Limb (tissue), 2 donors: Measurements from ENCODE around the gene AK1.

Source experiments
- DNase-seq, 2 donors: peaks; one replicate each; pipeline ENCODE4 v3.0.0-alpha.2; 2016; ENCODE audit errors: extremely low spot score in 2 of 2

AK1 gene

DNA sequence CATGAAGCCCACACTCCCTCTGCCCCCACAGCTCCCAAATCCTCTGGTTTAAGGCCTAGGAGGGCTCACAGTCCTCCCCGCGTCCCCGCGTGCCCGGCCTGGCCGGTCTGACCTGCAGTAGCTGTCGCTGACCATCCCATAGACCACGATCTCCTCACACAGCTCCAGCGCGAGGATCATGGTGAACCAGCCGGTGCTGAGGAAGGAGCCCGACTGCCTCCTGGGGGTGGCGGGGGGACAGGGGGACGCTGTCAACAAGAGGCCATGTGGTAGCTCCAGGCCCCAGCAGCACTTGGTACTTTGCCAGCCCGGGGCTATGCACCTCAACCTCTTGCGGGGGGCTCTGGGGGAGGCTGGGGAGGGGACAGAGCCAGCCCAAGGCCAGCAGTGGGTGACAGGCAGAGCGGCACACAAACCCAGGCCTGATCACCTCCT is 32.4 kb upstream of the AK1 start:
- peak in 1 of 2 donors; percentile 30 for DNase-seq

DNA sequence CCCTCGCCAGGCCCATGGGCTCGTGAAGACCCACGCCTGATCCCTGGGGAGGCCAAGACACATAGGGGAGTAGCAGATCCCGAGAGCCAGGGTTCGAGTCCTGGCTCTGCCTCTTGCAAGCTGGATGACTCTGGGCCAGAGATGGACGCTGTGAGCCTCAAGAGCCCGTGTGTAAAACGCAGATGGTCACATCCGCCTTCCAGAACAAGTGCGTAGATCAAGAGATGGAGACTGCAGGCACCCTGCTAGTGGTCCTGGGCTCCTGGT is 31.1 kb upstream of the AK1 start:
- DNase-seq: peak in 1 of 2 donors; percentile 34

DNA sequence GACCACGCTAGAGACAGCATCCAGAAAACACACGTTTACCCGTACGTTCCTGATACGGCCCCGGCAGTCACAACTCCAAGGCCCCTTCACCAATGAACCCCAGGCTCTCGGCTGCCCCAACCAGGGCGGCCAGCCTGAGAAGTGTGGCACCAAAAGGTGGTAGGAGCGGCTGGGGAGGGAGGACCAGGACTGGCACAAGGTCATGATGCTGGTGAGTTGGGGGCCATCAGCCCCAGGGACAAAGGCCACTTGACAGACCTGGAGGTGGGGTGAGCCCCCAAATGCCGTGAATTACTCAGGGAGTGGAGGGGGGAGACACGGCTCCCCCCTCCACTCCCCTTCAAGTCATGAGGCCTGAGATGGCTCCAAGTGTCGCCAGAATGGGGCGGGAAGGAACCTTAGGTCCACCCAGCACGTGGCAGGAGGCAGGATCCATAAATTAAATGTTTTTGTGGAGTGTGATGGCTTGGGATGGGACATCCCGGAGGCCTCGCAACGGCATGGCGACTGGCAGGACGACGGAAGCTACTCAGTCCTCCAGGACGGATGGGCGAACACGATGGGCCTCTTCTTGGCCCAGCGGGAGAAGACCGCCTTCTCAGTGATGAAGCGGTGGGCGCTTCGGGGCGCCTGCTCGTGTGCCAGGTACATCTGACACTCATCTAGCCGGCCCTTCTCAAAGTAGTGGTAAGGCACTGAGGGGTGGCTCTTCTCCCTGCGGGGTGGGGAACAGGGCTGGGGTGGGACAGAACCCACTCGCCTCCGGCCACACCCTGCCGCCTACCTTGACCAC is 30.6 kb upstream of the AK1 start:
- DNase-seq: no peak

DNA sequence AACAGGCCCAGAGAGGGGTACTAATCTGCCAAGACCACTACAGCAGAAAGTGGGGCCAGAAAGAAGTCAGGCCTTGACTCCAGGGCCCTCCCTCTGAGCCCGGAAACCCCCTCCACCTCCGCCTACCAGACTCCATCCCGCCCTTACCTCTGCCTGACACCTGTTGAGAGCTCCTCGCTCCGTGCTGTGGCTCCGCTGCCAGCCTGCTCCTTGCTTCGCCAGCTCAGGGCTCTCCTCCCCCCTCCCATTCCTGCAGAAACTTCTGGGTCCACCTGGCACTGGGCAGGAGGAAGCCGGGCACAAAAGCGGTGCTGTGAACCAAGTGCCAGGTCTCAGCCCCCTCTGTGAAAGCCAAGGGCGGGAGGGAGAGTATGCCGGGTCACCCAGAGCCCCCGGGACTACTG is 28.3 kb upstream of the AK1 start:
- no peak for DNase-seq

DNA sequence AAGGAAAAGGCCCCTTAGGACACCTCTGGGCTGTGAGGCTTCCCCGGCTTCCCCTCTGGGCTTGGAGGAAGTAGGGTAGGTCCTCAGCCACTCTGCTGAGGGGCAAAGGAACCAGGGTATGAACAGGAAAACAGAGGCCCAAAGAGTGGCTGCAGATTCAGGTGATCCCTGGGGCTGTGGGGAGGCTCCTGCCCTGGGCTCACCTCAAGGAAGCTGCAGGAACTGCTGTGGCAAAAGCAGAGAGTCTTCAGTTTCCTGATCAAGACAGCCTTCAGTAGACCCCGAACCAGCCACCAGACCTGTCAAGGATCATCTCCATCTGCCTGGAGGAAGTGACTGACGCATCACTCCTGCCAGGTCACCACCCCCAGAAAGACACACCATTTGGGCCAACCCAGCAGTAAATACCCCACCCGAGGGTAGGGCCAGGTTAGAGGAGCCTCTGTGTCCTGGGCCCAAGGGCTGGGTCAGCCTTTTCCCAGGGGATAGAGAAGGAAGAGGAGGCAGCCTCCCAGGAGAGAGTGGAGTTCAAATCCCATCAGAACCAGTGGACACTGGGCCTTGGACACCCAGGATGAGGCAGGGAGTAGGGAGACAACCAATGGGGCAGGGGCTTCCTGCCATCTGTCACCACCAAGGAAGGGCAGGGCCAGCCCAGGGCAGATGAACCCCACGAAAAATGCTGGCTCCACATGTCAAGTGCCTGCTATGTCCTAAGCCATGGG is 27.7 kb upstream of the AK1 start:
- DNase-seq: no peak

DNA sequence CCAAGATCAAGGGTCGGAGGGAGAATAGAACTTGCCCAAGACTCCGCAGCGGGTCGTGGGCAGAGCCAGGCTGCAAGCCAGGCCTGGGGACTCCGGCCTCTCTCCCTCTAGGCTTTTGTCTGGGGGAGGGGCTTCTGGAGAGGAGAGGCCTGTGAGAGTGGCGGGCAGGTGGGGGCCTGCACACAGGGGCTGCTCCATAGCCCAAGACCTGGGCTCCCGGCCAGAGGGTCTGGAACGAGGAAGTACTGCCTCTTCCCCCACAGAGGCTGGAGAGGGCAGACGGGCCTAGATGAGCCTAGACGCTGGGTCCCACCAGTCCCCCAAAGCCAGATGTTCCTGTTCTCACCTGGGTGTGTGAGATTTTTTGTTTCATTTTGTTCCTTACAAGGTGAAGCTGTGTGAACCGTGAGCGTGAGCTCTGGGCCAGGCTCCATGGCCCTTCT is 27.1 kb upstream of the AK1 start:
- peak in 1 of 2 donors; percentile 73 for DNase-seq

DNA sequence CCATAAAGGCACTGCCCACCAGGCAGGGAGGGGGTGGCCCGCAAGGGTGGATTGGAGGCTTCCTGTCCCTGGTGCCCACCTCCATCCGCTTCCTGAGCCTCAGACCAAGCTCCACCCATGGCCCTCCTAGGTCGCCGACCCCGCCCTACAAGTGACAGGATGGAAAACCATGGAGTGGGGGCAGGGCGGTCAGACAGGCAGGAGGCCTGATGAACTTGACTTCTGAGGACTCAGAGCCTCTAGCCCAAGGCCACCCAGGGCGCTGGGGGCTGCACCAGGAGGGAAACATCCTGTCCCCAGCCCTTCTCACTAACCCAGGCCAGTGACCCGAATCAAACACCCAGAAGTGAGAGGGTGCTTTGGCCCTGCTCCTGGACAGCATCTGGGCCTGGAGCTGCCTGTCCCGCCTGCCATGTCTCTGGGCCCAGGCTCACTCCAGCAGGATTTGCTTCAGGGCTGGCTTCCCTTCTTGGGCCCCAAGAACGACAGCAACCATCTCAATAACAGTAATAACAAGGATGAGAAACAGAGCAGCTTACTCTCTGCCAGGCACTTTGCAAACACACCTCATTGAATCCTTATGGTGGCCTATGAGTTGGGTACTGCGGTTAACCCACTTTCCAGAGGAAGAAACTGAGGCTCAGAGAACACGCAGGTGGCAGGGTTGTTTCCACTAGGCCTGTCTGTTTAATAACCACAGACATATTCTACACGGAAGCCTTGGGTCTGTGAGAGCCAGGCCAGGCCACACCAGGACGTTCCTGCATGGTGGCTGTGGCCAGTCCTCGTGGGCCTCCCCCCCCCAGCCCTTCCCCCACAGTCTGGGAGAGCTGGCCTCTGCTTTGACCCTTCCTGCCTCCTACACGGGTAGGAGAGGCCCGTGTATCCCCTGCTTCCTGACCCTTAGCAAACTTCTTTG is 26.3 kb upstream of the AK1 start:
- peak in 1 of 2 donors; percentile 63 for DNase-seq

DNA sequence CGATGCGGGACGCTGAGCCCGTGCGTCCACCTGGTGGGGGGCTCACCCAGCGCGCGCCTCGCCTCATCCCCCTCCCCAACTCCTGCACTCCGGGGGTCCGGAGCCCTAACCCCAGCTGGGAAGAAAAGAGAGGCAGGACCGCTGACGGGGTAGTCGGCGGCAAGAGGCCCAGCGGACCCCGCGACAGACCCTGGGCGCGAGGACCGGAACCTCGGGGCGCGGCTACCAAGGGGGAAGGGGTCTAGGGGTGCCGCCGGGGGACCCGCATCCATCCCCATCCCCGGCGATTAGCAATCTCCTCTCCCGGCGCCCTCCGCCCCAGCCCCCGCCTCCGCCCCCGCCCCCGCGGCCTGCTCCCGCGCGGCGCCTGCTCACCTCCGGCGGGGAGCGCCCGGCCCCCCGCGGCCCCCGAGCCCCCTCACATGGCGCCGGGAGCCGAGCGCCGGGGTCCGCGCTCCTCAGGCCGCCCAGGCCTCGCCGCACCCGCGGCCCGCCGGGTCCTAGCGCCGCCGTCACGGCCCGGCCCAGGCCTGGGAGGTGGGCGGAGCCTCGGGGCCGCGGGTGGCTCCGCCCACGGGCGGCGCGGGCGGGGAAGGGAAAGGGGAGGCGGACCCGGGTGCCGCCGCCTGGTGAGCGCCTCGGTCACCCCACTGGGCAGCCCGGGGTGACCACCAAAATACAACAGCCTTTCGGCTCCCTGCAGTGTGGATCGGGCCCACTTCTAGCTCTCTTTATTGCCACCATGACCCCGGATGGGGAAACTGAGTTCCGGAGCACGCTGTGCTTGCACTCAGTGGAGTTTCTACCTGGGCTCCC is 21.9 kb upstream of the AK1 start, which contains the start of gene ST6GALNAC6:
TSS of gene ST6GALNAC6 (minus strand) at position 476 of the 816 bp plus-strand sequence. CDS start 1,622 bp downstream, outside the sequence.
- peak; percentile 73 to 87 for DNase-seq

DNA sequence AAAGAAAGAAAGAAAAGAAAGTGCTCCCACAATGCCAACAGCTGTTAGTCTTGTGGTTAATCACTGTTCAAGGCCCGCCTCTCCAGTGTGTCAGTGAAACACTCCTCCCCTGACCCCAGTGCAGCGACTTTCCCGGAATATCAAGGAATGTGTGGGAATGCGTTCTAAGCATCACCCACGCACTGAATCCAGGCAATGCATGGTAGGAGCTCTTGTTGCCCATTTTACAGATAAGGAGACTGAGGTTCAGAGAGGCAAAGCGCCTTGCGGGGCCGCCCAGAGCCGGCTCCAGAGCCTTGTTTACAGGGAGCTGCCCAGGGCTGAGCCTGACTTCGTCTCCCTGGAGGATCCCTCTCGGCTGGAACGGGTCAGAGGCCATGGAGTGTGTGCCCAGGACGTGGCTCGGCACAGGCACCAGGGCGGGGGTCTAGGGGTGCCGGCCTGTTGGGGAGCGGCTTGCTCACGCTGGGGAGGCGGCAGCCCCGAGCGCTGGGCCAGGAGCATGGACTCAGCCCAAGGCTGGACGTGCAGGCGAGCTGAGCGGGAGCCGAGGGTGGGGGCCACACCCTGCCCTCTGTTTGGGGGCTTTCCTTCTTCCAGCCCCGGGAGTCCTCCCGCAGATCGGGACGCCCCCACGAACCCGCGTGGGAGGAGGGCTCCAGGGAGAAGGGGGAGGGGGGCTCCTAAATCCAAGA is 21.1 kb upstream of the AK1 start:
- DNase-seq: peak in 1 of 2 donors; percentile 67

DNA sequence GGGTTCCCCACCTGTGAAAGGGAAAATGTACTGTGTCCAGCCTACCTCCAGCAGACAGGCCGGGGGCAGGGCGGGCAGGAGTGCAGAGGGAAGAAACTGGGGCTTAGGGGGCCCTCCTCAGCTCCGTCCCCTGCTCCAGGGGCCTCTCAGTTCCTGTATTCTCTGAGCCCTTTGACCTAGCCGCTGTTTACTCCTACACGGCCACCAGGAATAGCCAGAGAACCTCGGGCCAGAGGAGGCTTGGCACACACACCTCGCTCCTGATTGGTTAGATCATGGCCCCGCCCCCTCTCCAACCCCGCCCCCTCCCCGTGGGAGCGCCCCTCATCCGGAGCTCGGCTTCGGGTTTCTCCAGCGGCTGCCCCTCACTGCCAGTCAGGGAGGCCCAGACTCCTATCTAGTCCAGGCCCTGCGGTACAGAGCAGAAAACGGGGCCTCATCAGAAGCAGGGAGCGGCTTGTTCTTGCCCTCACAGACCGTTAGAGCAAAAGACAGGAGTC is 19.8 kb upstream of the AK1 start:
- peak; percentile 75 to 92 for DNase-seq

DNA sequence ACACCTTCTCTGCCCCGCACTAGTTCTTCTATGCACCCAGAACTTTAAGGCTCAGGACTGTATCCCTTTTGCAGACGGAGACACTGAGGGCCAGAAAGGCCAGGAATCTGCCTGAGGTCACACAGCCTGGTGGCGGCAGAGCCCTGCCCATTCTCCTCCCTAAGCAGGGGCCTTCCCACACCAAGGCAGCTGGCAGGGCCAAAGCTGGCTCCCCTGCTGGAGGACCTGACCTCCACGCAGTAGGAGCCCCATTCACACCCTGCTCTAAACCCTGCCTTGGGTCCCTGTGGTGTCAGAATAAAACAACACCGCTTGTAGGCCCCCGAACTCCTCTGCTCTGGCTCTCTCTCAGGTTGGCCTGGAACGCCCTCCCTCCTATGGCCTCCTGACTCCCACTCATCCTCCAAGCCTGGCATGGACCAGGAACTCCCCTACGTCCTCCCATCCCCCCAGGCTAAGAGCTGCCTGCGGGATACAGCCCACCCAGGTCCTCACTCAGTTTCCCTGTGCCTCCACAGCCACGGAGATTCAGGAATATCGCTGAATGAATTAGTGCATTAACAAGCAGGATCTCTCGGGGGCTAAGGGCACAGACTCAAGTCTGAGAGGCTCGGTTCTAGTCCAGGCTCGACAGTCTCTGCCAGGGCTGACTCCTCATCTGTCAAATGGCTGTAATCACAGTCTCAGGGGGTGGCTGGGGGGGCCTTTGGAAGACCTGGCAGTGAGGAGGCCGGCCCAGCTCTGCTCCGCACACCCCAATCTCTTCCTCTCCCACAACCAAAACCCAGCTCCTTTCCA is 19.1 kb upstream of the AK1 start:
- no peak for DNase-seq

DNA sequence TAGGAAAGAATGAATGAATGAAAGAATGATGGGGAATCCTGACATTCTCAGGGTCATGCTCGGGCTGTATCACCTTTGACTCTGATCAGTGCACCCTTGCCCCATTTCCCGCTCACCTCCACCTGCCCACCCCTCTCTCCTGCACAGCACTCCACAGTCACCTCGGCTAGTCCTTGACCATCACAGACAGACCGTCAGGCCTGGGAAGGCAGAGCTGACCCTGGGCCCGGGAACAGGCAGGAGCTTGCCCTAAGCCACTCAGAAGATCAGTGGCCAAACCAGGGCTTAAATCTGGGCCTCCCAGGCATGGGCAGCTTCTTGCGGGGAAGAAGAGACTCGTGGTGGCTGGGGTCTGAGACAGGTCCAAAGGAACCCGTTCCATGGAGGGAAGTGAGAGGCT is 18.3 kb upstream of the AK1 start:
- DNase-seq: no peak

DNA sequence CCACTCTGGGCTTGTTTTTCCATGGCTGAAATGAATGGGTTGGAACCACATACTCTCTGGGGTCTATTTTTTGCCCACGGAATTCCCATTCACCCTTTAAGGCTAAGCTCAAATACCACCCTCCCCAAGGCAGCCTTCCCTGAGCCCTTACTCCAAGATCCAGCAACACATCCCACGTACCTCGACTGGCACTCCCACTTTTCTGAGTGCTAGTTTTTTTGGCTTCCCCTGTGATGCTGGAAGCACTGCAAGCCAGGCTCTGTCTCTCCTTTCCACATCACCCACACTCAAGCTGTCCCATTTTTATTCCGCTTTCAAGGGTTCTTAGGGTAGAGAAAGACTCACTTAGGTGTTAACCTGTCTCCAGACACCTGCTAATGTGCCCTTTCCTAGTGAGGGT is 15.9 kb upstream of the AK1 start:
- DNase-seq: no peak

DNA sequence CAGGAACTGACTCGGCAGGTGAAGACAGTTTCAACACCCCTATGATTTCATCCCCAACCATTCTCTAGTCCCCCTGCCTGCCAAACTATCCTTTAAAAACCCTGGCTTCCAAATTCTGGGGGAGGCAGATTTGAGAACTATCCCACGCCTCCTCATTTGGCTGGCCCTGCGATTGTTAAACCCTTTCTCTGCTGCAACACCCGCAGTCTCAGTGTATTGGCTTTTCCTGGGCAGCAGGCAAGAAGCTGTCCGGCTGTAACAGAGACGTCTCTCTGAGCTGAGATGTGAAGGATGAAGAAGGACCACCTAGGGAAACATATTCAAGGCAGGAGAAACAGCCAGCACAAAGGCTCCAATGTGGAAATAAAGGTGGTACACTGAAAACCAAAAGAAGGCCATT is 15.4 kb upstream of the AK1 start:
- DNase-seq: no peak

DNA sequence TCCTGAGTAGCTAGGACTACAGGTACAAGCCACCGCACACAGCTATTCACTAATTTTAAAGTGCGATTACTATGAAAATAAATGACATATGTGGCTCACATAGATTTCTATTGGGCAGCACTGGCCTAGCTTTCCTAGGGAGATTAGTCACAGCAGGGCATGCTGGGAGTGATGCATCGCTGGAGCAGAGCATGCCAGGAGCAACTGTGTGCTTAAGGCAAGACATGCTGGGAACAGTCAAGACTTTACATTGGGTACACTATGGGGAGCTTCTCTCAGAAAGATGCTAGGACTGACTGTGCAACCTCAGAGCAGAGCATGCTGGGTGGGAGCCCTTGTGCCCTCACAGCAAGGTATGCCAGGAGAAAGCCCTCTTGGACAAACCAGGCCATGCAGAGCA is 12.6 kb upstream of the AK1 start:
- no peak for DNase-seq

DNA sequence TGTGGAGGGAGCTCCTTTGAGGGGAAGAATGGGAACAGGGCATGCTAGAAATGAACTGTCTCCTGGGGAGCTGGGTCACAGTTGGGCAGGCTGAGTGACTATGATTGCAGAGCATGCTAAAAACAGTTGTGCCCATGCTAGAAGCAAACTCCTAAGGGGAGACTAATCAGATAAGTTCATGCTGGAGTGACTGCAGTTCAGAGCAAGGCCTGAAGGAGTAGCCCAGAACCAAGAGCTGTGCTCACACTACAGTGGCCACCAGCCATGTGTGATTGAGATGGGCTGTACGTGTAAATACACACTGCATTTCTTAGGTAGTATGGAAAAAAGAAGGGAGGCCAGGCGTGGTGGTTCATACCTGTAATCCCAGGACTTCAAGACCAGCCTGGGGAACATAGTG is 10.3 kb upstream of the AK1 start:
- no peak for DNase-seq

DNA sequence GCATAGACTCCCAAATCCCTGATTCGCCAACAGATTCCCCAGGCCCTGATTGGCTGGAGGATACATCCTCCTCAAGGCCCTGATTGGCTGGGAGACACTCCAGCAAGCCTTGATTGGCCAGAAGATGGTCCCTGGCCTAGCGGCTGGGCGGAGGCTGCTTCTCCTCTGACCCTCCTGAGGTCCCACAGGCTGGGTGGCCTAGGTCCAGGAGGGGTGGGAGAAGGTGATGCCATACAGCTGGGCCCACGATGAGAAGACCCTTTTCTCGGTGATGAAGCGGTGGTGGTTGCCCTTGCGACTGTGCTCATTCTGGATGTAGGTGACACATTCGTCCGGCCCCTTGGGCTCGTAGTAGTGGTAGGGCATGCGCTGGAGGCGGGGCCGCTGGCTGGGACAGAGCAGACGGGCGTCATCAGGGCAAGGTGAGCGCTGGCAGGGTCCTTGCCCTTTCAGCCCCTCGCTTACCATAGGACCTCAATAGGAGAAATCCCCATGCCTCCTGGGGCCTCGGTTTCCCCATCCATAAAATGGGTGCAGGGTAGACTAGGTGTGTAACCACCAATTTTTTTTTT is 9.0 kb upstream of the AK1 start:
- no peak for DNase-seq

DNA sequence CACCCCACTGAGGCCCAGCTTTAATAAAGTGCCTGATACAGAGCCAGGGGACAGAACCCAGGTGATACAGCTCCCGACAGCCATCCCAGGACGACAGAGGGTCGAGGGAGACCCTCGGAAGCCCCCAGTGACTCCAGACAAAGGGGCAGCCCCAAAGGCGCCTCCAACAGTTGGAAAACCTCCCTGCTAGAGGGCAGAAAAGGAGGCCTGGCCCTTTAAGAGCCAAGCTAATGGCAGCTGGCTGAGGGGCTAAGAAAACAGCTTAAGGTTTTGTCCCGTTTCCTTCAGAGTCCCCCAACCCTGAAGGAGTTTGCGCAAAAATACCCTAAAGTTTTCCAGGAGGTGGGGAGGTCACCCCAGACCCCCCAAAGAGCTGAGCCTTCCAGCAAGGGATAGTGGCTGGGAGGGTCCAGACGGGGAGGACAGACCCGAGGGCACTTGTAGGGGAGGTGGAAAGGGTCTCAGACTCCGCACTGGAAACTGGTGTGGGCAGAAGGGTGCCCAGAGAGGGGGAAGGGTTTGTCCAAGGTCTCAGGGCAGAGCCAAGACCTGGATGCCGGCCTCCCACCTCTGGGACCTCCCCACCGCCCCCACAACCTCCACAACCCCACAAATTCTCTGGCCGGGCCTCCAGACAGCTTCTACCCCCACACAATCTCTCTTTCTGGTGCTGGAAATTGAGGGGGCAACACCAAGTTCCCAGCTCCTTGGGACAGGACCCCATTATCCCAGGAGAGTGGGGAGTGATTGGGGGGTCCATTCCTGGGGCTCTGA is 8.2 kb upstream of the AK1 start:
- DNase-seq: no peak
